Activated T-cell treated with anti-CD3 and anti-CD28 coated beads for 1 hour (primary cell): ENCODE measurements around the gene C6.

ENCODE experiments used
- DNase-seq: peaks from one replicate; pipeline ENCODE4 v3.0.0-alpha.2; 2020; ENCODE audit warnings: low read depth

The C6 gene

DNA sequence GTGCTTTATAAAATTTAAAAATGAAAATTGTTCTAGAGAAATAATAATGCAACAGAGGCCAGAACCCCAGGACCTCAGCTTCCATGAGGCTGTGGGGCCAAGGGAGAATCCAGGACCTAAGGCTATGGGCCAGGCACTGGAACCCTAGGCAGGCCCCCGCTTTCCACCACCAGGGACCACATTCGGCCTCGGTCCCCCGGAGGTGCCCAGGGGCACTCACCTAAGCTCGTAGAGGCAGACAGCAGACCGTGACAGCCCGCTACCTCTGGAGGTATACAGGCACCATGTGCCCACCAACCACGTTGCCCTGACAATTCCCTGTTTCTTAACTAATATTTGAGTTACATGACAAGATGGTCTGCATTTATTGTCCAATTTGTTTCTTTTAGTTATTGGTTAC, 92.7 kb downstream of the C6 start:
- no peak for DNase-seq

DNA sequence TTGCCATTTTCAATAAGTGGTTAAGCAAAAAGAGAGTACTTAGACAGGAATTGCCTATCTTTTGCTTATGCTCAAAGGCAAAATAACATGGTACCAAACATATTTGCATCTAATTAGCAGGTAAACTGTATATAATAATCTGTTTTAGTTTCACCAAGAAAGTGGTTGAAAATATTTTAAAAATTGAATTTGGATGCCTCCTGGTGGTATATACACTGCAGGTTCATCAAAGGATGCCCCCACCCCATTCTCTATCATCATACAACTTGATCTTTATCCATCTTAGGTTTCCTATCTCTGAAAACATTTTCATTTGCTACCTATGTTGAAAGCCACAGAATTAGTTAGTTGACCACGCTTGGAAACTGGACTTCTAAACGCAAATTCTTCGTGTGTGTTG, 95.2 kb downstream of the C6 start:
- DNase-seq: no peak

DNA sequence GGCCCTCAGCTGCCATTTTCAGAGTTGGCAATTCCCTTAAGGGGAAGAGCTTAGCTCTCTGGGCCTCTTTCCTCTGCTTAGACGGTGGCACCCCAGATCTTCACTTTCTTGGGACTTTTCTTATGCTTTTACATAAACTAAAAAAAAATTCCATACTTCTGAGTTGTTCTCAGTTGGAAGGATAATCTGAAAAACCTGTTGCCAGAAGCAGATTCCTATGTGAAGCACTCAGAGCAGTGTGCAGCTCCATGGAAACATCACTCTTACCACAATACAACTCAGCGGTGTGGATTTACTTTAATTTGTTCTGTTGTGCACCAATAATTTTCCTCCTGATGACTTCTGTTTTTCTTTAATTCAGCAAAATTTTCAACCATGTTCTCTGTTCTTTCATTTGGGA, 98.1 kb downstream of the C6 start:
- no peak for DNase-seq

DNA sequence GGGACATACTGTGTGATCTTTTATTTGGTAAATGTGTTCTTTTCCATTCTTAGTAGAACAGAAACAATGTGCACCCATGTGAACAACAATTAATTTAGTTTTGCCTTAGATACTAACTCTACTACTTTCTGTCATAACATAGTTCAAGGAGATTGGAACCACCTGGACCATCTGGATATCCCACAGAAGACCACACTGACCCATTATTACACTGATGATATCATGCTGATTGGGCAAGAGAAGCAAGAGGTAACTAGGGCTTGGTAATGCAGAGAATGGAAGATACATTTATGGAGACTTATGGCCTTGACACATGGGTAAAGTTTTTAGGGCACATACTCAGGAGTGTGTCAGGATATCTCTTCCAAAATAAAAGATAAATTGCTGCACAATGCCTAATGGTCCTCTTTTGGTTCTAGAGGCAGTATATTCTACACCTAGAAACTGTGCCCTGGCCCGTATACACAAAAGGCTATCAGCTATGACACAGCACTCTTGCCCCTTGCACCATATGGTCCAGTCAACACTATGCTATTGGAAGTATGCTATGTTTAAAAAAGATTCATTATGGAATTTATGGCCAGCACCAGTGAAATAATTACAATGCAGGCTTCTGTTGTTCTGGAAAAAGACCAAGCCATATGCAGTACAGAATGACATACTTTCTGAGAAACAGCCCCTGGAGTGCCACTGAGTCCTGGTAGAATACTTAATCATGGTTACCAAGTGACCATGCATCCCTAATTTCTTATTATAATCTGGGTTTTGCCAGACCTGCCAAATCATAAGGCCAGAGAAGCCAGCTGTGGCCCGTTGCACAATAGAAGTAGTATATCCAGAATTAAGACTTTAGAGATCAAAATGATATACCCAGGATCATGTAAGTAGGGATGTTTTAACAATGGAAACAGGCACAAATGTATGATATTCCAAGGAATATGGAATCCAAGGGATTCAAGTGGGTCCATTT, 100.6 kb downstream of the C6 start:
- no peak for DNase-seq

DNA sequence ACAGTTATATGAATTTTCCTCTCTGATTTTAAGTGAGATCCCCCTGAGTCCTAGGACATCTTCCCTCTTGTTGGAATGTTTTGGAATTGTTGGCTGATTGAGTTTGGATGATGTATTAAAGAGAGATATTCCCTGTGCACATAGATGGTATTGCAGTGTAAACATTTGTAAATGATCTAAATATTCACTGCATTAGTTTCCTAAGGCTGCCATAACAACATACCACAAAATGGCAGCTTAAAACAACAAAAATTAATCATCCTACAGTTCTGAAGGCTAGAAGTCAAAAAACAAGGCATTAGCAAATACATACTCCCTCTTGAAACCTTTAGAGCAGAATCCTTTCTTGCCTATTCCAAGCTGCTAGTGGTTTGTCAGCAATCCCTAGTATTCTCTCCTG, 104.1 kb downstream of the C6 start:
- DNase-seq: no peak

DNA sequence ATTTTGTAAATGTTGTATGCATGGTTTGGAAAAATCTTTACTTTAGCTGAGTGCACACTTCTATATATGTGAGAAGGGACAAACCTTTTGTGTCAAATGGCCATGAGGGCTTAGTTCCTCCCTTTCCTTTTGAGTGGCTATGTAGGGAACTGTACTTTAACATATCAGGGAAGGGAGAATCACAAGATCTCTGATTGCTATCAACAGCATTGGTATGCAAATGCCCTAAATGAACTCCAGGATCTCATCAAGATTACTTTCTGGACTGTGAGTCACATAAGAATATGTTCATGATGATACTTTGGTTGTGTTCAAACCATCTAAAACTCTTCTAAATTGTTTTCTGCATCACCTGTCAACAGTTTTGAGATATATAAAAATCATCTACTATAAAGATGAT, 111.0 kb downstream of the C6 start:
- DNase-seq: no peak

DNA sequence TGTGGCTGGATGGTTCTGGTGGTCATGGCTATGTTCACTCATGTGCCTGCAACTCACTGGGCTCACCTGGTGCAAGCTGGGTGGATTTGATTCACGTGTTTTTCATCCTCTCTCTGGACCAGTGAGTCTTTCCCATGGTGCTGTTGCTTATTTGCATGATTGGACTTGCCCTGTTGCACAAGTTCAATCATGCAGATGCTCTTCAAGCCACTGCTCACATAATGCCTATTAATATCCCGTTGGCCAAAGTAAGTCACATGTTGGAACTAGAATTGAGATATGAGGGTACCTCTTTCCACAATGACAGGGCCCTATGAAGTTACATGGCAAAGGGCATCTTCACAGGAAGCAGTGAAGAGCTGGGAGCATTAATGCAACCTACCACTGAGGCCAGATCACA, 115.7 kb downstream of the C6 start:
- DNase-seq: no peak

DNA sequence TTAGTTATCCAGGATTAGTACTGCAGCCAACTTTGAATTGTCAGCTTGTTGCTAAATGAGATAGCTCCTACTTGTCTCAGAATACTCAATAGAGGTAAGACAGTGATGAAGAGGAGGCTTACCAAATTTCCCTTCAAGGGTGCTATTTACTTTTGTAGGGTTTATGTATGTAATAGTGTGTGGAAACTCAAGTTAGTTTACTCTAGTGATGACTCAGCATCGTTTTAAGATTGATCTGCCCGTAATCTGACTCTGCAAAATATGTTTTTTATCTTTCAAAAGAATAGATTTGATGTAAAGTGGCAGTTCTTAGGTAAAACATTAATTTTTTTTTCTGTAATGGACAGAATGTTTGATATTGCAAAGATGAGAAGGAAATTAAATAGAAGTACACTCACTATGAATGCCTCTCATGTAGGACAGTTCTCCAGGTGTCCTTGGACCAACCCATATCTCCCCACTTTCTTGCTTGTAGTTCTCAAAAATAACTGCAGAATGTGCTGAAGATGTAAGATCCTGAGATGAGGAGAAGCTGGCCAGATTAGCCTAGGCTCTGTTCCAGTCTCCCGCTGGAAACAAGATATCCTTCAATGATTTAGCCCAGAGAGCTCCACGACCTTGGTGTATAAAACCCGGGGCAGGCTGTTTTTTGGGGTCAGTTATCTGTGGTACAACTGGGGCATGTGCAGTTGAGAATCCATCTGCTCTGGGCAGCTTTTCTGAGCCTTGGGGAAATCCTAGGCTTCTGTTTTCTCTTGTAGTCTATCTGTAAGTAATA, 117.8 kb downstream of the C6 start:
- DNase-seq: no peak

DNA sequence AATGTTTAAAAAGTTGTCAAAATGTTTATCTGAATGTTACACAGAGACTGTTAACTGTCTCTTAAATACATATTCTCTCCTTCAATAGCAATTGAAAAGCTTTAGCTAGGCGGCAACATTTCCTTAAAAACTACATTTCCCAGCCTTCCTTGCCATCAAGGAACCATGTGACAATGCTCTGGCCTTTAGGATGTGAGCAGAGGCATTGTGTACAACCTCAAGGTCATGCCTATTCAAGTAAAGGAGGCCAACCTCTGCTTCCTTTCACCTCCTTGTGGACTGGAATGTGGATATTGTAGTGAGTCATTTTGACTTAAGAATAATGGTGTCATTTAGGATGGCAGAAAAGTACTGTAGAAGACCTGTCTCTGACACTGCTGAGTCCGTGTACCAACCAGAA, 118.5 kb downstream of the C6 start:
- DNase-seq: no peak

DNA sequence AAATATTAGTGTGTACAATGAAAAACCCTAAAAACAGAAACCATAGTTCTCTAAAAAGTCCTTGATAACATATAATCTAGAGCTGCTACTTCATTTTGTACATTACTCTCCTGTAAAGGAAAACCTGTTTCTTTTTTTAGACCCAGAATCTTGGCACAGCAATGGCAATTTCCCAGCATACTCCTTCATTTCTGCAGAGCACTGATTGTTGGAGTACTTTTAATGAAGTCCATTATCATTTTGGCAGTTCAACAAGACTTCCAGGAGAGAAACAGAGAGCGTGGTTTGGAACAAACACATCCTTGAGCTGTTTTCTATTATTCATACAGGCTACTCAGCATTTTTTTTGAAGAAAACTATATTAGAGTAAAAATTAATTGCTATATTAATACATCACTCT, 119.5 kb downstream of the C6 start:
- no peak for DNase-seq
